Neural cell (in vitro differentiated cells): Measurements from ENCODE around the gene TMEM184C. TPM values are rescaled to one million over a fixed set of nuclear protein-coding genes. Genes with fewer than 3 reads are reported as not detected.

Experiments
- H2AFZ ChIP-seq: fragments of 200-600, 300-800 bp; sonication (generic), shearing (Covaris generic); 2 replicates; pipeline ENCODE4 v1.6.0; 2014; ENCODE audit warnings: low read depth, mild to moderate bottlenecking, antibody characterized with exemption, low read length, moderate library complexity
- H3F3A ChIP-seq: fragments of 200-600 bp; shearing (Covaris generic); 2 replicates; pipeline ENCODE4 v1.6.1; 2016; ENCODE audit warnings: mild to moderate bottlenecking, moderate library complexity, mixed read lengths, antibody characterized with exemption, low read length; ENCODE audit not compliant: insufficient read depth, poor library complexity, severe bottlenecking
- H3K27ac ChIP-seq: fragments of 200-600, 300-800 bp; sonication (generic), shearing (Covaris generic); 2 replicates; pipeline ENCODE4 v1.5.1; 2014; ENCODE audit warnings: mild to moderate bottlenecking, low read length, moderate library complexity
- H3K27me3 ChIP-seq: fragments of 300-800, 200-600 bp; sonication (generic), shearing (Covaris generic); 2 replicates; pipeline ENCODE4 v1.6.0; 2014; ENCODE audit warnings: mild to moderate bottlenecking, low read depth, low read length, moderate library complexity; ENCODE audit not compliant: insufficient read depth
- H3K36me3 ChIP-seq: fragments of 300-800, 200-600 bp; sonication (generic), shearing (Covaris generic); 2 replicates; pipeline ENCODE4 v1.5.1; 2014; ENCODE audit warnings: mild to moderate bottlenecking, antibody characterized with exemption, low read length, moderate library complexity; ENCODE audit not compliant: insufficient read depth
- H3K4me2 ChIP-seq: fragments of 300-800, 200-600 bp; sonication (generic), shearing (Covaris generic); 2 replicates; pipeline ENCODE4 v1.6.0; 2014; ENCODE audit warnings: mild to moderate bottlenecking, low read length
- H3K4me3 ChIP-seq: fragments of 300-800, 200-600 bp; sonication (generic), shearing (Covaris generic); 2 replicates; pipeline ENCODE4 v1.5.1; 2014; ENCODE audit warnings: mild to moderate bottlenecking, low read length, moderate library complexity
- H3K79me2 ChIP-seq: fragments of 200-600 bp; shearing (Covaris generic); replicated peaks from 2 replicates; pipeline ENCODE4 v1.6.0; 2014; ENCODE audit warnings: mild to moderate bottlenecking, low read length, moderate library complexity; ENCODE audit not compliant: insufficient read depth
- H3K9ac ChIP-seq: fragments of 300-800, 200-600 bp; sonication (generic), shearing (Covaris generic); 2 replicates; pipeline ENCODE4 v1.6.1; 2016; ENCODE audit warnings: mild to moderate bottlenecking, low read length, mixed read lengths
- H3K9me2 ChIP-seq: fragments of 200-600 bp; shearing (Covaris generic); 2 replicates; pipeline ENCODE4 v1.6.1; 2016; ENCODE audit warnings: mild to moderate bottlenecking, low read length, mixed read lengths; ENCODE audit not compliant: insufficient read depth
- H3K9me3 ChIP-seq: fragments of 200-600, 300-800 bp; sonication (generic), shearing (Covaris generic); 2 replicates; pipeline ENCODE4 v1.6.1; 2016; ENCODE audit warnings: mild to moderate bottlenecking, mixed run types, low read length, moderate library complexity, mixed read lengths
- H4K20me1 ChIP-seq: fragments of 200-600 bp; shearing (Covaris generic); 2 replicates; pipeline ENCODE4 v1.6.1; 2016; ENCODE audit warnings: mild to moderate bottlenecking, mixed run types; ENCODE audit not compliant: insufficient read depth
- EP300 ChIP-seq: fragments of 450-650 bp; conservative IDR thresholded peaks from 2 replicates; pipeline ENCODE4 v1.6.1; 2014; ENCODE audit warnings: antibody characterized with exemption, mild to moderate bottlenecking, moderate library complexity; ENCODE audit not compliant: poor library complexity, severe bottlenecking
- EZH2 ChIP-seq: fragments of 200-600, 300-800 bp; shearing (Covaris generic), sonication (generic); IDR thresholded peaks from 2 replicates; pipeline ENCODE4 v1.6.1; 2014; ENCODE audit warnings: antibody characterized with exemption, low read length, borderline replicate concordance, mild to moderate bottlenecking; ENCODE audit not compliant: insufficient read depth, poor library complexity, severe bottlenecking
- MXI1 ChIP-seq: fragments of 450-650 bp; conservative IDR thresholded peaks from 2 replicates; pipeline ENCODE4 v1.6.1; 2014; ENCODE audit warnings: antibody characterized with exemption, mild to moderate bottlenecking; ENCODE audit not compliant: poor library complexity, severe bottlenecking
- POLR2AphosphoS5 ChIP-seq: IDR thresholded peaks from 2 replicates; pipeline ENCODE4 v1.6.1; 2012
- RAD21 ChIP-seq: fragments of 450-650 bp; conservative IDR thresholded peaks from 2 replicates; pipeline ENCODE4 v1.6.1; 2014; ENCODE audit warnings: antibody characterized with exemption, mild to moderate bottlenecking, moderate library complexity
- SMC3 ChIP-seq: fragments of 450-650 bp; conservative IDR thresholded peaks from 2 replicates; pipeline ENCODE4 v1.6.1; 2014; ENCODE audit warnings: antibody characterized with exemption, mild to moderate bottlenecking, moderate library complexity; ENCODE audit not compliant: poor library complexity
- TAF1 ChIP-seq: IDR thresholded peaks from 2 replicates; pipeline ENCODE4 v1.6.1; 2012; ENCODE audit warnings: low read depth
- polyA plus RNA-seq: library from polyadenylated mRNA; depleted of rRNA; stranded (reverse); fragments of >200 nt; gene quantifications from 2 replicates; pipeline ENCODE4 v1.2.3, GENCODE V29; 2014
- TF ChIP-seq, protein P1 (sequence below): fragments of 450-650 bp; IDR thresholded peaks from 2 replicates; pipeline ENCODE4 v1.5.1; 2014; ENCODE audit warnings: antibody characterized with exemption, mild to moderate bottlenecking, moderate library complexity; ENCODE audit not compliant: poor library complexity, severe bottlenecking
- TF ChIP-seq, protein P2 (sequence below): IDR thresholded peaks from 2 replicates; pipeline ENCODE4 v1.6.1; 2012; ENCODE audit warnings: borderline replicate concordance

TMEM184C gene
- polyA plus RNA-seq, 1 donor from 2014 or later, result 48.8 TPM

DNA sequence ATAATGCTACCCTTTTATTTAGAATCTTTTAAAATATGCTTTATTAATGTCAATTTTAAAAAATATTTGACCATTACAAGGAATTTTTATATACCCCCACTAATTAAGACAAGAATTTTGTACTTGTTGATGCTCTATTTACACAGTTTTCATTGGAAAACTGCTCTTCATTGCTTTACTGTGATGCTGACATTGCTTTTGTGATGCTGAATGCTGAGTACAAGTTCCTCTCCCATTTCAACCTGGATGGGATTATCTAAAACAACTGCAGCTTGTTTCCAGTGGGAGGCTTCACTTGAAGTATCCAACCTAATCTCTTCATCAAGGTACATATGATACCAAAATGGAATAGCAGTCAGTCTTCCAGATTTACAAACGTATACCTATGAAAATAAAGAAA is 21.2 kb downstream of the TMEM184C start:
- Histone ChIP-seq H3K9ac (no peak overlapping the region), H4K20me1 (no peaks in the 10 kb centered on the region), H3F3A (no peaks in the 10 kb centered on the region), H3K4me2 (no peak overlapping the region), H3K4me3 (no peak overlapping the region), H3K9me3 (no peaks in the 10 kb centered on the region), H3K27ac (no peak overlapping the region), H3K9me2 (no peaks in the 10 kb centered on the region), H3K36me3 (peaks cover 12% of the 10 kb centered on the region), H3K79me2 (no peaks in the 10 kb centered on the region), H2AFZ (no peak overlapping the region), H3K27me3 (no peaks in the 10 kb centered on the region)
- TF ChIP-seq SMC3, result no peak

DNA sequence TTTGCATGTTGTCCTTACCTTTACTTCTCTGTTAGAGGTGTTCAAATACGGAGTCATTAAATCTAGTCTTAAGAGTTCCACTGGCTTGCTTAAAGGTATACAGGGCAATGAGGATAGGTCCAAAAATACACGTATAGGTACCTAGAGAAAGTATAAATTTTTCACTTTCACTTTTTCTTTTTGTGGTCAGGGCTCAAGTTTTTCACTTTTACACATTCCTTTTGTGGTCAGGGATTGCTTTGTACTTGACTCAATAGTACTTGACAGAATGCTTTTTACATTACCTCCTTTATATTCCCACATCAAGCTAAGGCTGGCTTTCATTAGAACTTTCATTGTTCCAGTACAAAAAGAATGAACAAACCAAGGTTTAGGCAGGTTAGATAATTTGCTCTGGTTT is 21.7 kb downstream of the TMEM184C start:
- H3K27ac ChIP-seq, result no peak overlapping the region
- H3K4me3 ChIP-seq, result no peak overlapping the region
- H3K9me2 ChIP-seq, result no peaks in the 10 kb centered on the region
- no peaks in the 10 kb centered on the region for H3K27me3 ChIP-seq
- H3F3A ChIP-seq, result no peaks in the 10 kb centered on the region
- H3K9ac ChIP-seq, result no peak overlapping the region
- no peaks in the 10 kb centered on the region for H4K20me1 ChIP-seq
- TF ChIP-seq POLR2AphosphoS5, result no peak
- no peak for TF ChIP-seq MXI1
- TF ChIP-seq EP300, result no peak
- TF ChIP-seq, protein P1, sequence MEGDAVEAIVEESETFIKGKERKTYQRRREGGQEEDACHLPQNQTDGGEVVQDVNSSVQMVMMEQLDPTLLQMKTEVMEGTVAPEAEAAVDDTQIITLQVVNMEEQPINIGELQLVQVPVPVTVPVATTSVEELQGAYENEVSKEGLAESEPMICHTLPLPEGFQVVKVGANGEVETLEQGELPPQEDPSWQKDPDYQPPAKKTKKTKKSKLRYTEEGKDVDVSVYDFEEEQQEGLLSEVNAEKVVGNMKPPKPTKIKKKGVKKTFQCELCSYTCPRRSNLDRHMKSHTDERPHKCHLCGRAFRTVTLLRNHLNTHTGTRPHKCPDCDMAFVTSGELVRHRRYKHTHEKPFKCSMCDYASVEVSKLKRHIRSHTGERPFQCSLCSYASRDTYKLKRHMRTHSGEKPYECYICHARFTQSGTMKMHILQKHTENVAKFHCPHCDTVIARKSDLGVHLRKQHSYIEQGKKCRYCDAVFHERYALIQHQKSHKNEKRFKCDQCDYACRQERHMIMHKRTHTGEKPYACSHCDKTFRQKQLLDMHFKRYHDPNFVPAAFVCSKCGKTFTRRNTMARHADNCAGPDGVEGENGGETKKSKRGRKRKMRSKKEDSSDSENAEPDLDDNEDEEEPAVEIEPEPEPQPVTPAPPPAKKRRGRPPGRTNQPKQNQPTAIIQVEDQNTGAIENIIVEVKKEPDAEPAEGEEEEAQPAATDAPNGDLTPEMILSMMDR, result no peak
- TF ChIP-seq EZH2, result no peak
- no peak for TF ChIP-seq SMC3
- no peak for TF ChIP-seq TAF1
- TF ChIP-seq, protein P2, sequence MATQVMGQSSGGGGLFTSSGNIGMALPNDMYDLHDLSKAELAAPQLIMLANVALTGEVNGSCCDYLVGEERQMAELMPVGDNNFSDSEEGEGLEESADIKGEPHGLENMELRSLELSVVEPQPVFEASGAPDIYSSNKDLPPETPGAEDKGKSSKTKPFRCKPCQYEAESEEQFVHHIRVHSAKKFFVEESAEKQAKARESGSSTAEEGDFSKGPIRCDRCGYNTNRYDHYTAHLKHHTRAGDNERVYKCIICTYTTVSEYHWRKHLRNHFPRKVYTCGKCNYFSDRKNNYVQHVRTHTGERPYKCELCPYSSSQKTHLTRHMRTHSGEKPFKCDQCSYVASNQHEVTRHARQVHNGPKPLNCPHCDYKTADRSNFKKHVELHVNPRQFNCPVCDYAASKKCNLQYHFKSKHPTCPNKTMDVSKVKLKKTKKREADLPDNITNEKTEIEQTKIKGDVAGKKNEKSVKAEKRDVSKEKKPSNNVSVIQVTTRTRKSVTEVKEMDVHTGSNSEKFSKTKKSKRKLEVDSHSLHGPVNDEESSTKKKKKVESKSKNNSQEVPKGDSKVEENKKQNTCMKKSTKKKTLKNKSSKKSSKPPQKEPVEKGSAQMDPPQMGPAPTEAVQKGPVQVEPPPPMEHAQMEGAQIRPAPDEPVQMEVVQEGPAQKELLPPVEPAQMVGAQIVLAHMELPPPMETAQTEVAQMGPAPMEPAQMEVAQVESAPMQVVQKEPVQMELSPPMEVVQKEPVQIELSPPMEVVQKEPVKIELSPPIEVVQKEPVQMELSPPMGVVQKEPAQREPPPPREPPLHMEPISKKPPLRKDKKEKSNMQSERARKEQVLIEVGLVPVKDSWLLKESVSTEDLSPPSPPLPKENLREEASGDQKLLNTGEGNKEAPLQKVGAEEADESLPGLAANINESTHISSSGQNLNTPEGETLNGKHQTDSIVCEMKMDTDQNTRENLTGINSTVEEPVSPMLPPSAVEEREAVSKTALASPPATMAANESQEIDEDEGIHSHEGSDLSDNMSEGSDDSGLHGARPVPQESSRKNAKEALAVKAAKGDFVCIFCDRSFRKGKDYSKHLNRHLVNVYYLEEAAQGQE, result no peak
- no peak for TF ChIP-seq RAD21
- no peaks in the 10 kb centered on the region for H3K9me3 ChIP-seq
- H3K79me2 ChIP-seq, result no peaks in the 10 kb centered on the region
- no peak overlapping the region for H2AFZ ChIP-seq
- peaks cover 12% of the 10 kb centered on the region for H3K36me3 ChIP-seq
- H3K4me2 ChIP-seq, result no peak overlapping the region

DNA sequence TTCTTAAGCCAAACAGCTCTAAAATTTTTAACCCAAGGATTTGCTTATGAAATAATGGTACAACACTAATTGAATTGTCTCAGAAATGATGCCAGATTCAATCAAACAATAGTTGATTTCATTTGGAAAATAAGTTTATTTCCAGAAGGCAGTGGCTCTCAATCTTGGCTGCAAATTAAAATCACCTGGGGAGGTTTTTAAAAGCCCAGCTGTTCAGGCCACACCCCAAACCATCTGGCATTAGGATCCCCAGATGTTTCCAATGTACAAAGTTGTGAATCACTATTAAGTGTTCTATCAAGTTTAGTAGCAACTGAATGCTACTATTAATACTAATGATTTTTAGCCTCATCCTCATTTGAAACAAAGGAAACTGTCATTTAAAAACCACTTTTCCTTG is 22.2 kb downstream of the TMEM184C start:
- no peaks in the 10 kb centered on the region for H3F3A ChIP-seq
- peaks cover 12% of the 10 kb centered on the region for H3K36me3 ChIP-seq
- H3K4me2 ChIP-seq, result no peak overlapping the region

More for the DNA sequence above, 22.2 kb downstream of the TMEM184C start:
- Histone ChIP-seq H3K9me2 (no peaks in the 10 kb centered on the region), H3K27ac (no peak overlapping the region), H4K20me1 (no peaks in the 10 kb centered on the region), H3K79me2 (no peaks in the 10 kb centered on the region), H3K27me3 (no peaks in the 10 kb centered on the region), H2AFZ (no peak overlapping the region), H3K9ac (no peak overlapping the region), H3K9me3 (no peaks in the 10 kb centered on the region), H3K4me3 (no peak overlapping the region)
- TF ChIP-seq, protein P2, result no peak
- TF ChIP-seq EZH2, result no peak
- no peak for TF ChIP-seq RAD21
- no peak for TF ChIP-seq EP300
- no peak for TF ChIP-seq MXI1
- TF ChIP-seq TAF1, result no peak
- TF ChIP-seq SMC3, result no peak
- TF ChIP-seq POLR2AphosphoS5, result no peak
- TF ChIP-seq, protein P1, result no peak
